Measurements from ENCODE around the gene TPRG1L.

GRCh38 chr1:3676581-3677470, 52.0 kb downstream of the TPRG1L start:
- TF ChIP-seq BHLHE40 (IDR thresholded peaks at IDR 0.05; ENCODE audit: borderline replicate concordance) (no peak), ELF4 (IDR thresholded peaks at IDR 0.05) (no peak), ZNF384 (IDR thresholded peaks at IDR 0.05) (no peak), NFRKB (IDR thresholded peaks at IDR 0.05) (no peak), SP1 (IDR thresholded peaks at IDR 0.05) (no peak), FOXM1 (IDR thresholded peaks at IDR 0.05; ENCODE audit: borderline replicate concordance) (no peak), FOXA1 (IDR thresholded peaks at IDR 0.05) (no peak), L3MBTL2 (conservative IDR thresholded peaks at IDR 0.05) (no peak), LEF1 (IDR thresholded peaks at IDR 0.05; ENCODE audit: borderline replicate concordance) (no peak), SUZ12 (IDR thresholded peaks at IDR 0.05) (no peak), TARDBP (IDR thresholded peaks at IDR 0.05) (no peak), HDGF (IDR thresholded peaks at IDR 0.05; ENCODE audit: borderline replicate concordance) (no peak)

Measured in HEK293T (cell line).